ENCODE results near the gene MAP3K2.

Gene MAP3K2

DNA sequence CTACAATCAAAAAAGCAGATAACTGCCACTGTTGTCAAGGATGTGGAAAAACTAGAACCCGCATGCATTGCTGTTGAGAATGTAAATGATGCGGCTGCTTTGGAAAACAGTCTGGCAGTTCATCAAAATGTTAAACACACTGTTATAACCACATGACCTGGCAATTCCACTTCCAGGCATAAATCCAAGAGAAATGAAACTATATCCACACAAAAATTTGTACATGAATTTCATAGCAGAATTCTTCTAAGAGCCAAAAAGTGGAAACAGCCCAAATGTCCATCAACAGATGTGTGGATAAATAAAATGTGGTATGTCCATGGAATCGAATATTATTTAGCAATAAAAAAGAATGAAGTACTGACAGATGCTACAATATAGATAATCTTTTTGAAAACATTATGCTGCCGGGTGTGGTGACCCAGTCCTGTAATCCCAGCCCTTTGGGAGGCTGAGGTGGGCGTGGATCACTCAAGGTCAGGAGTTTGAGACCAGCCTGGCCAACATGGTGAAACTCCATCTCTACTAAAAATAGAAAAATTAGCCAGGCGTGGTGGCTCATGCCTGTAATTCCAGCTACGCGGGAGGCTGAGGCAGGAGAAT is 125.9 kb downstream of the MAP3K2 start:
- H3K9me3 ChIP-seq (ENCODE audit: low read length): no peaks in the 10 kb centered on the region
- H3K36me3 ChIP-seq (ENCODE audit: insufficient read depth, low read length): peaks cover 40% of the 10 kb centered on the region

DNA sequence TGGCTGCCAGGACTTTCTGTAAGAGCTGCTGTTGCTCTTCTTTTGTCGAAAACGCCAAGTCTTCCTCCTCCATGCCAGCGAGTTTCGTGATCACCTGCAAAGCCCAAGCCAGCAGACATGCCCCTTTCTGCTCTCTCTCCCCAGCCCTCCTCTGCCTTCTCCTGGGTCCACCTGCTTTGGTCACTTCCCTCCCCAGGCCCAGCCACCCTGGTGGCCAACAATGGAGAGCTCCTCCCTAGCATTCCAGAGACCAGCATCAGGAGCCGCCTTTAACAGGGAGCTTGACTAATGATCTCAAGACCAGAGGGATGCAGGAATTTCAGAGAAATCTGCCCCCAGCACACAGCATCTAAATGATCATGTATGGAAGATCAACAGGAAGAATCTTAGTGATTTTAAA is 128.4 kb downstream of the MAP3K2 start:
- Histone ChIP-seq H3K36me3 (ENCODE audit: insufficient read depth, low read length) (peaks cover 44% of the 10 kb centered on the region), H3K27me3 (ENCODE audit: control insufficient read depth in 1 of 2, insufficient read depth in 2 of 2, low read length in 2 of 2) (no peaks in the 10 kb centered on the region), H3K9ac (ENCODE audit: low read length) (no peak overlapping the region), H3K4me1 (ENCODE audit: insufficient read depth, low read length) (no peaks in the 10 kb centered on the region), H3K27ac (ENCODE audit: low read depth, low read length) (no peak overlapping the region), H3K9me3 (ENCODE audit: low read length) (no peaks in the 10 kb centered on the region), H3K4me3 (ENCODE audit: low read depth in 1 of 2, low read length in 2 of 2) (no peak overlapping the region)

More for the DNA sequence above, 125.9 kb downstream of the MAP3K2 start:
- Histone ChIP-seq H3K27me3 (ENCODE audit: control insufficient read depth in 1 of 2, insufficient read depth in 2 of 2, low read length in 2 of 2) (no peaks in the 10 kb centered on the region), H3K4me1 (ENCODE audit: insufficient read depth, low read length) (no peaks in the 10 kb centered on the region), H3K9ac (ENCODE audit: low read length) (no peak overlapping the region), H3K4me3 (ENCODE audit: low read depth in 1 of 2, low read length in 2 of 2) (no peak overlapping the region), H3K27ac (ENCODE audit: low read depth, low read length) (no peak overlapping the region)

DNA sequence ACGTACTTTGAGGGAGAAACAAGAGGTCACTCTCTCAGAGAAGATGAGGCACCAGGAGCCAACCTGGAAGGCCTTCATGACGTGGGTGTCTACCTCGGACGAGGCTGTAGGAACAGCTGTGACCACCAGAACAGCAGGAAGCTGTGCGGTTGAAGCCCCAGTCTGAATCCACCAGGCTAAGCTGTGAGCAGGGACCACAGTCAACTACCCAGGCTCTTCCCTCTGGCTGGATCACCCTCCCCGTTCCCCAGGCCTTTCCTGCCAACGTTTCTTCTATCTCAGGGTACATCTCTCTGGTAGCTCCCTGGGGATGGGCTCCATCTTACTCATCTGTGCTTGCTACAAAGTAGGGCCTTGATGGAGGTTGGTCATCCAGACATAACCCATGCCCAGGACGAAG is 130.9 kb downstream of the MAP3K2 start:
- Histone ChIP-seq H3K36me3 (ENCODE audit: insufficient read depth, low read length) (peaks cover 44% of the 10 kb centered on the region), H3K9ac (ENCODE audit: low read length) (no peak overlapping the region), H3K27ac (ENCODE audit: low read depth, low read length) (no peak overlapping the region), H3K27me3 (ENCODE audit: control insufficient read depth in 1 of 2, insufficient read depth in 2 of 2, low read length in 2 of 2) (no peaks in the 10 kb centered on the region), H3K4me1 (ENCODE audit: insufficient read depth, low read length) (no peaks in the 10 kb centered on the region), H3K4me3 (ENCODE audit: low read depth in 1 of 2, low read length in 2 of 2) (no peak overlapping the region), H3K9me3 (ENCODE audit: low read length) (no peaks in the 10 kb centered on the region)

DNA sequence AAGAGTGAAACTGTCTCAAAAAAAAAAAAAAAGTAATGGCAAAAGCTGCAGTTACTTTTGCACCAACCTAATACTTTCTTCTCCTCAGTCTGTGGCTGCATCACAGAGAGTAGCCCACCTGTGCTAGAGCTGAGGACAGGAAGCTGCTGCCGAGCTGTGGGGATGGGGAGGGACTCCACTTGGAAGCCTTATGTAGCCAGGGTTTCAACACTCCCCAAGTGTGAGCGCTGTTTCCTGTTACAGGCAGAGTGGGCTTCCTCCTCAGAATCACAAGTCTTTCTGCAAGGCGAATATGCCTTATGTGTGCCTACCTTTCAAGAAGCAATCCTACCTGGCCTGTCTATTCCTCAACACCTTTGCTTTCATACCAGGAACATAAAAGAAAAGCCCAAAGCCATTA is 131.4 kb downstream of the MAP3K2 start:
- no peak overlapping the region for H3K9ac ChIP-seq (ENCODE audit: low read length)
- no peak overlapping the region for H3K4me3 ChIP-seq (ENCODE audit: low read depth in 1 of 2, low read length in 2 of 2)
- peaks cover 44% of the 10 kb centered on the region for H3K36me3 ChIP-seq (ENCODE audit: insufficient read depth, low read length)
- no peaks in the 10 kb centered on the region for H3K27me3 ChIP-seq (ENCODE audit: control insufficient read depth in 1 of 2, insufficient read depth in 2 of 2, low read length in 2 of 2)
- H3K9me3 ChIP-seq (ENCODE audit: low read length): no peaks in the 10 kb centered on the region
- no peak overlapping the region for H3K27ac ChIP-seq (ENCODE audit: low read depth, low read length)
- no peaks in the 10 kb centered on the region for H3K4me1 ChIP-seq (ENCODE audit: insufficient read depth, low read length)

DNA sequence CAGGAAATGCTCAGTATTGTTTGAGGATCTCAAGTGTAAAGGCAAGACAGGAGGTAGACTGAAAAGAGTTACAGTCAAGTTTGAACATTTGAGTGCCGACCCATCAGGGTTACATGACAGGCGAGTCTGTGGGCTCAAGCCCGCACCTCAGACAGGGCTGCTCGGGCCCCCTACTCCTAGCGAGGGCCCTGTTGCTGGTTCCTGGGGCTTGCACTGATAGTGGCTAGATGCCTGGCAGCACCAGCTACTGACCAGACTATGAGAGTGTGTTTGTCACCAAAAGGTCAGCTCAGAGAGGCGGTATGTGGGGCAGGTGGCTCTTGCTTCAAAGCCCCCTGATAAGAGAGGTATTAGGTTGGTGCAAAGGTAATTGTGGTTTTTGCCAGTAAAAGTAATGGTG is 132.1 kb downstream of the MAP3K2 start:
- Histone ChIP-seq H3K9me3 (ENCODE audit: low read length) (no peaks in the 10 kb centered on the region), H3K36me3 (ENCODE audit: insufficient read depth, low read length) (peaks cover 37% of the 10 kb centered on the region), H3K4me1 (ENCODE audit: insufficient read depth, low read length) (no peaks in the 10 kb centered on the region), H3K27me3 (ENCODE audit: control insufficient read depth in 1 of 2, insufficient read depth in 2 of 2, low read length in 2 of 2) (no peaks in the 10 kb centered on the region), H3K9ac (ENCODE audit: low read length) (no peak overlapping the region), H3K4me3 (ENCODE audit: low read depth in 1 of 2, low read length in 2 of 2) (no peak overlapping the region), H3K27ac (ENCODE audit: low read depth, low read length) (no peak overlapping the region)

DNA sequence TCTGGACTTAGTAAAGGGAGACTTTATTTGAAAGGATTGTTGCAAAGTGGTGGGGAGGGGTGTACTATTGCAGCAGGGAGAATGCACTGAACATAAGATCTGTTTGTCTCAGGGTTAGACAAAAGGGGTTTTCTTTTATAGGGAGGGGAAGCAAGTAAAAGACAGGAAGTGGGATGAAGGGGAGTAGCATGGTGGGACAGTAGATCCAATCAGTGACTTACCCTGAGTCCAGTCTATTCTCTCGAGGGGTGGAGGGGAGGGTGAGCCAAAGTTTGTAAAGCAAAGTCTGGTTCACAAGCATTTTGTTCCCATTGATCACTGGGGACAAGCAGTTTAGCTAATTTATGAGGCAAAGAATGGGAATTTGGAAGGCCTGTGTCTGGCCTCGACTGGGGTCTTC is 132.6 kb downstream of the MAP3K2 start:
- no peak overlapping the region for H3K9ac ChIP-seq (ENCODE audit: low read length)
- H3K27ac ChIP-seq (ENCODE audit: low read depth, low read length): no peak overlapping the region
- H3K4me1 ChIP-seq (ENCODE audit: insufficient read depth, low read length): no peaks in the 10 kb centered on the region
- peaks cover 31% of the 10 kb centered on the region for H3K36me3 ChIP-seq (ENCODE audit: insufficient read depth, low read length)
- H3K4me3 ChIP-seq (ENCODE audit: low read depth in 1 of 2, low read length in 2 of 2): no peak overlapping the region
- H3K27me3 ChIP-seq (ENCODE audit: control insufficient read depth in 1 of 2, insufficient read depth in 2 of 2, low read length in 2 of 2): no peaks in the 10 kb centered on the region
- H3K9me3 ChIP-seq (ENCODE audit: low read length): no peaks in the 10 kb centered on the region

DNA sequence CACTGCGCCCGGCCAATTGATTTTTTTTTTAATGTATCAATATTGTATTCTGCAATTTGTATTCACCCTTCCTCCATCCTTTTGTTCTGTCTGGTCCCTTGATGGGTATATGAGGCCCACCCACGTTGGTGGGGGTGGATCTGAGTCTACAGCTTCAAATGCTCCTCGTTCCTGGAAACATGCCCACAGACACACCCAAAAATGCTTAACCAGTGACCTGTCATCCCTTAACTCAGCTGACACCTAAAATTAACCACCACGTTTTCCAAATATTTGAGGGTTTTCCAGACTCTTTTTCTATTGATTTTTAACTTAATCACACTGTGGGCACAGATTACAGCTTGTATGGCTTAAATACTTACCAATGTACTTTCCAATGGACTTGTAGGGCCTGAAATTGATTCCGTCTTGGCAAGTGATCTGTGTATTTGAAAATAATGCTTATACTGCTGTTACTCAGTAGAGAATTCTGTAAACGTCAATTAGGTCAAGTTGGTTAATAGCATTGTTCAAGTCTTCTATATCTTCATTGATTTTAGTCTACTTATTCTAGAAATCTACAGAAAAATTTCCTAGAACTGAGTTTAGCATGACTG is 133.3 kb downstream of the MAP3K2 start:
- no peaks in the 10 kb centered on the region for H3K27me3 ChIP-seq (ENCODE audit: control insufficient read depth in 1 of 2, insufficient read depth in 2 of 2, low read length in 2 of 2)
- H3K27ac ChIP-seq (ENCODE audit: low read depth, low read length): no peak overlapping the region
- peaks cover 25% of the 10 kb centered on the region for H3K36me3 ChIP-seq (ENCODE audit: insufficient read depth, low read length)
- H3K4me1 ChIP-seq (ENCODE audit: insufficient read depth, low read length): no peaks in the 10 kb centered on the region
- no peaks in the 10 kb centered on the region for H3K9me3 ChIP-seq (ENCODE audit: low read length)
- H3K9ac ChIP-seq (ENCODE audit: low read length): no peak overlapping the region
- H3K4me3 ChIP-seq (ENCODE audit: low read depth in 1 of 2, low read length in 2 of 2): no peak overlapping the region
